Epithelial cell of proximal tubule (primary cell): Measurements from ENCODE around the gene SC5D. TPM values are rescaled to one million over a fixed set of nuclear protein-coding genes. Genes with fewer than 3 reads are reported as not detected.

Experiments
- DNase-seq: peaks from one replicate; pipeline ENCODE4 v3.0.0-alpha.2; 2011; ENCODE audit warnings: low read depth
- H3K4me3 ChIP-seq: 2 replicates; pipeline ENCODE4 v1.5.1; 2011; ENCODE audit warnings: low read depth, mild to moderate bottlenecking, low read length
- CTCF ChIP-seq: conservative IDR thresholded peaks from 2 replicates; pipeline ENCODE4 v1.5.1; 2012; ENCODE audit warnings: low read depth, mild to moderate bottlenecking, low read length
- total RNA-seq: library from RNA; depleted of rRNA; stranded (reverse); fragments of >200 nt; gene quantifications from 2 replicates; pipeline ENCODE4 v1.2.3, GENCODE V29; 2015

The SC5D gene
- total RNA-seq, 1 donor from 2014 or later = 20.8 TPM

GRCh38 chr11:121336279-121336937, 43.8 kb downstream of the SC5D start:
- no peak for DNase-seq
- H3K4me3 ChIP-seq = no peak overlapping the region
- TF ChIP-seq CTCF = no peak

GRCh38 chr11:121337078-121337477, 44.5 kb downstream of the SC5D start:
- no peak overlapping the region for H3K4me3 ChIP-seq
- no peak for TF ChIP-seq CTCF
- no peak for DNase-seq

- no peak for TF ChIP-seq CTCF
- no peak overlapping the region for H3K4me3 ChIP-seq
- DNase-seq = no peak
These were observed 45.2 kb downstream of the SC5D start for GRCh38 chr11:121337740-121338272.

DNA sequence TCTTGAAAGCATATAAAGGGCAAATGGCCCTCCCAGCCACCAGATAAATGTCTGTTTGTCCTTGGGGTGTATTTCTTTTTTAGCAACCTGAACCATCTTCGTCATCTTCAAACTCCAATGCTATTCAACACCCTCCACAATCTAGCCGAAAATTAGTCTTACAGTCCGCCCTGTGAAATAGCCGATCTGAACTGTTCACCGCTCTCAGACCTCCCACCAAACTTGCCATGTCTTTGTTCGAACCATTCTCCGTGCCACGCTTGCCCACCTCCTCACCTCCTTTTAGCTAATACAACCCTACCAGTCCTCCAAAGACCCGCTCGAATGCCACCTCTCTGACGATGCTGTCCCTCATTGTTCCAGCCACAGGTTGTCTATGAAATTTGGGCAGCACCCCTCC, 46.0 kb downstream of the SC5D start:
- no peak for TF ChIP-seq CTCF

DNA sequence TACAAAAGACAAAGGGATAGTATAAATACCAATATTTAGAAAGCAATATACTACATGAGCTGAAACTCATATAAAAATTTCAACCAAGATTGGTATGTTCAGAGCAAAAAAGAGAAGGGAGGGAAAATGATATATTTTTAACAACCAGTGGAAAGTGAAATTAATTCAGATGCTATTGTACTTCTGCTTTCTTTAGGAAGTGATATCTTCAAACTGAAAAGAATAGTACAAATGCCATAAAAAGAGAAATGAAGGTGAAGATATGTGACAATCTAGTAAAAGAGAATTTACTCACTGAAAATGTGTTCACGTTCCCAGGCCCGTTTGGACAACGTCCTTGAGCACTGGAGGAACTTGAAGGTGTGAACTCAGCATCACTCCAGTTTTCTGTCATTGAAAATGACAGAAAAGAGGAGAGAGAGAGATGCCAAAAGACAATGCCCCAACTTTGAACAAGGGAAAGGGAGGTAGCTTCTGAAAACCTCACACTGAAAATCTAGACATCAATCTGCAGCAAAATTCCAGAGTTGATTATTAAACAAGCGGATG, 47.5 kb downstream of the SC5D start:
- no peak for TF ChIP-seq CTCF
- H3K4me3 ChIP-seq = no peak overlapping the region
- DNase-seq = no peak

More for the DNA sequence above, 46.0 kb downstream of the SC5D start:
- no peak for DNase-seq
- H3K4me3 ChIP-seq = no peak overlapping the region

DNA sequence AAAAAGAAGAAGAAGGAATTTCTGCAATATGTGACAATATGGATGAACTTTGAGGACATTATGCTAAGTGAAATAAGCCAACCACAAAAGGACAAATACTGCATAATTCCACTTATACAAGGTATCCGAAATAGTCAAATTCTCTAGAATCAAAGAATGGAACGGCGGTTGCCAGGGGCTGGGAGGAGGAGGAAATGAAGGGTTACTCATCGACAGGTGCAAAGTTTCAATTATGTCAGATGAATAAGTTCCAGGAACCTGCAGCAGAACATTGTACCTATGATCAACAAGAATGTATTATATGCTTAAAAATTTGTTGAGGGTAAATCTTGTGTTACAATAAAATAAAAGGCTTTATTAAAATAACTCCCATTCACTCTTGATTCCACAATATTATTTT, 49.0 kb downstream of the SC5D start:
- DNase-seq = no peak
- H3K4me3 ChIP-seq = no peak overlapping the region
- TF ChIP-seq CTCF = no peak

DNA sequence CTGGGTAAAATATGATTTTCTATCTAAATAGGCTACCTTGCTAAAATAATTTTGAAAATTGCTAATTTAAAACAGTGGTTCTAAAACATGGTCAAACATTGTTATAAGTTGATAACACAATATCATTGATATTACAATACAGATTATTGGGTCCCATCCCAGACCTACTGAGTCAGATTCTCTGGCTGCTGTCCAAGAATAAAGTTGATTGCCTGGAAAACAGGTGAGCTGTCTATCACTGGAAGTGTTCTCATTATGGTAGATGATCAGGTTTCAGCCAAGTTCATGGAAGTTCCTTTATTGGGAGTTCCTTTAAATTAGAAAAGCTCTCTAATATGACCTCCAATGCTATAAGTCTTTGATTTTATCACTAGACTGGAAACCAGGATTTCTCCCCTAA, 52.3 kb downstream of the SC5D start:
- H3K4me3 ChIP-seq = no peak overlapping the region
- no peak for TF ChIP-seq CTCF
- DNase-seq = no peak
